ENCODE data around the gene TSPO. TPM values are rescaled to one million over a fixed set of nuclear protein-coding genes. Genes with fewer than 3 reads are reported as not detected.

Gene TSPO
- total and polyA plus RNA-seq, 2 of the 8 experiments (the other 6 are each of a cell fraction or from before 2014, with no cell fraction given) = 19.9 to 51.5 TPM

DNA sequence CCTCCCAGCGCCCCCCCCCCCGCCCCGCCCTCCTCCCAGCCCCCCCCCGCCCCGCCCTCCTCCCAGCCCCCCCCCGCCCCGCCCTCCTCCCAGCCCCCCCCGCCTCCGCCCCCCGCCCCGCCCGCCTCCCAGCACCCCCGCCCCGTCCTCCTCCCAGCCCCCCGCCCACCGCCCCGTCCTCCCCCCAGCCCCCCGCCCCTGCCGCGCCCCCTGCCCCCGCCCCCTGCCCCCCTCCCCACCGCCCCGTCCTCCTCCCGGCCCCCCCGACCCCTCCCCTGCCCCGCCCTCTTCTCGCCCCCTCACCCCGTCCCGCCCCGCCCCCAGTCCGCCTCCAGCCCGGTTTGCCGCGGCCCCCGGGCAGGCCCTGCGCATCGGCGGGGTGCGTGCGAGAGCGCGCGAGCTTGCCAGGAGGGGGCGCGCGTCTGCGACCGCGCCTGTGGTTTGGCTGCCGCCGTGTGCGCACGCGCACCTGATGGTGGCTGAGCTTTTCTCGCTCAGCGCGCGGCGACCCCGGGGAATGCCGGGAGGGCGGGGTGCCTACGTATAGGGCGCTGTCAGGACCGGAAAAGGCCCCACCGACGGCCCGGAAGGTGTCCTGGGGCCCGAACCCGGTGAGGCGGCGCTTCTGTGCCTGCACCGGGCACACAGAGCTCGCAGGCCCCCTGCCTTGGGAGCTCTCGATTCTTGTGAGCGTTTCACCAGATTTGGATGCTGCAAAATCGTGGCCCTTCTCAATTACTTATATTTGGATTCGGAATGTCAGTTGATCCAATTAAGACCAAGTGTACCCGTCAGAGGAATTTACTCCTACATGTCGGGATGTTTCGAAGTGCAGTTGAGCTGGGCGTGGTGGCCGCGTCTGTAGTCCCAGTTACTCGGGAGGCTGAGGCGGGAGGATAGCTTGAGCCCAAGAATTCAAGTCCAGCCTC lies 36.1 kb downstream of the TSPO start (continued):
- TF ChIP-seq SP2 (IDR thresholded peaks at IDR 0.05; ENCODE audit: low read length) (no peak), CHD1 (IDR thresholded peaks at IDR 0.05; ENCODE audit: low read depth, low read length) (no peak), MAFK (IDR thresholded peaks at IDR 0.05; ENCODE audit: low read depth, low read length) (no peak), POLR2AphosphoS5 (IDR thresholded peaks at IDR 0.05; ENCODE audit: low read depth, low read length) (no peak), HDAC6 (IDR thresholded peaks at IDR 0.05; ENCODE audit: low read depth, low read length) (no peak), KDM5A (IDR thresholded peaks at IDR 0.05; ENCODE audit: low read length) (no peak), SIN3A (conservative IDR thresholded peaks at IDR 0.05 in 1 of 2, IDR thresholded peaks at IDR 0.05 in 1 of 2; ENCODE audit: low read depth in 1 of 2, low read length in 2 of 2) (peak in 1 of 2 experiments; percentile 63; a peak in 1 of 4 replicates), RFX5 (IDR thresholded peaks at IDR 0.05; ENCODE audit: borderline replicate concordance, low read depth, low read length) (no peak), POU5F1 (IDR thresholded peaks at IDR 0.05; ENCODE audit: low read depth, low read length) (no peak), CREB1 (IDR thresholded peaks at IDR 0.05) (peak; percentile 71; the same call in 1 of the 2 replicates), BACH1 (IDR thresholded peaks at IDR 0.05; ENCODE audit: low read length) (no peak), HDAC2 (IDR thresholded peaks at IDR 0.05; ENCODE audit: borderline replicate concordance in 1 of 2, low read depth in 2 of 2, low read length in 2 of 2) (no peak), RAD21 (IDR thresholded peaks at IDR 0.05 in 1 of 2, conservative IDR thresholded peaks at IDR 0.05 in 1 of 2; ENCODE audit: low read depth in 2 of 2, low read length in 2 of 2) (peak; percentile 22 to 35; a peak in 3 of 4 replicates), NANOG (IDR thresholded peaks at IDR 0.05; ENCODE audit: insufficient read depth, low read depth, low read length, poor library complexity, severe bottlenecking) (no peak), TAF1 (IDR thresholded peaks at IDR 0.05; ENCODE audit: low read depth, low read length) (peak; percentile 50; the same call in 1 of the 2 replicates), TEAD4 (IDR thresholded peaks at IDR 0.05; ENCODE audit: low read depth, low read length) (peak; percentile 72; the same call in 1 of the 2 replicates), SP4 (IDR thresholded peaks at IDR 0.05; ENCODE audit: low read length) (no peak), SIX5 (IDR thresholded peaks at IDR 0.05; ENCODE audit: low read depth, low read length) (no peak), POLR2A (IDR thresholded peaks at IDR 0.05; ENCODE audit: control extremely low read depth in 1 of 2, low read depth in 2 of 2, low read length in 2 of 2) (peak; percentile 26 to 68), EZH2 (IDR thresholded peaks at IDR 0.05; ENCODE audit: low read depth, low read length, severe bottlenecking) (no peak), BRCA1 (IDR thresholded peaks at IDR 0.05; ENCODE audit: low read depth, low read length) (no peak)
- TF ChIP-seq, protein P1, sequence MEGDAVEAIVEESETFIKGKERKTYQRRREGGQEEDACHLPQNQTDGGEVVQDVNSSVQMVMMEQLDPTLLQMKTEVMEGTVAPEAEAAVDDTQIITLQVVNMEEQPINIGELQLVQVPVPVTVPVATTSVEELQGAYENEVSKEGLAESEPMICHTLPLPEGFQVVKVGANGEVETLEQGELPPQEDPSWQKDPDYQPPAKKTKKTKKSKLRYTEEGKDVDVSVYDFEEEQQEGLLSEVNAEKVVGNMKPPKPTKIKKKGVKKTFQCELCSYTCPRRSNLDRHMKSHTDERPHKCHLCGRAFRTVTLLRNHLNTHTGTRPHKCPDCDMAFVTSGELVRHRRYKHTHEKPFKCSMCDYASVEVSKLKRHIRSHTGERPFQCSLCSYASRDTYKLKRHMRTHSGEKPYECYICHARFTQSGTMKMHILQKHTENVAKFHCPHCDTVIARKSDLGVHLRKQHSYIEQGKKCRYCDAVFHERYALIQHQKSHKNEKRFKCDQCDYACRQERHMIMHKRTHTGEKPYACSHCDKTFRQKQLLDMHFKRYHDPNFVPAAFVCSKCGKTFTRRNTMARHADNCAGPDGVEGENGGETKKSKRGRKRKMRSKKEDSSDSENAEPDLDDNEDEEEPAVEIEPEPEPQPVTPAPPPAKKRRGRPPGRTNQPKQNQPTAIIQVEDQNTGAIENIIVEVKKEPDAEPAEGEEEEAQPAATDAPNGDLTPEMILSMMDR (IDR thresholded peaks at IDR 0.05; ENCODE audit: control extremely low read depth in 1 of 3, insufficient read depth in 1 of 3, low read depth in 1 of 3, low read length in 3 of 3) = peak; percentile 59 to 64 (median 60)

Measured in H1 (cell line).